ENCODE results near the gene RABGAP1. TPM values are rescaled to one million over a fixed set of nuclear protein-coding genes. Genes with fewer than 3 reads are reported as not detected.

The RABGAP1 gene
- total RNA-seq, 1 donor from 2014 or later, result 55.8 TPM

DNA sequence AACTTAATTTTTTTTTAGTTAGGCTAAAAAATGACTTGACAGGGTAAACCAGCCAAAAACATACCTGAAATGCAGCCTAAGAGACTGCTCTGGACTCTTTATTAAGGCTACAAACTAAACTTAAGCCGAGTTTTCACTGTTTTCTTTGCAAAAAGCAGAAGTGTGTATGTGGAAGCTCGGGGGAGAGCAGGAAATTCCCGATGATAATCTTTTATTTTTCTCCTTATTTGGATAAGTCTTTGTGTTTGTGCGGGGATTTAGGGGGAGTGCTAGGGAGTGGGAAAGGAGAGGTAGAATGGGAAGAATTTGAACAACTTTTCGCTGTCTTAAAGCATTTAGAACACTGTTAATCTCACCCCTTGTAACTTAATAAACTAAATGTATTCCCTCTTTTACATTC, 61.9 kb downstream of the RABGAP1 start:
- Histone ChIP-seq H3K27me3 (ENCODE audit: control insufficient read depth in 3 of 3, insufficient read depth in 3 of 3, low read length in 3 of 3) (no peaks in the 10 kb centered on the region), H3K36me3 (ENCODE audit: control insufficient read depth in 3 of 3, insufficient read depth in 3 of 3, low read length in 3 of 3) (peaks cover 0 to 10% (median 3%) of the 10 kb centered on the region in 3 donors), H3K4me1 (ENCODE audit: control insufficient read depth in 3 of 3, insufficient read depth in 3 of 3, low read length in 3 of 3) (no peaks in the 10 kb centered on the region), H3K9me3 (ENCODE audit: control insufficient read depth in 3 of 3, low read length in 3 of 3) (no peaks in the 10 kb centered on the region), H3K27ac (ENCODE audit: low read depth, low read length) (no peak overlapping the region), H3K9ac (ENCODE audit: low read depth in 1 of 3, low read length in 3 of 3) (peak overlapping the region in 1 of 3 donors; percentile 59), H3K4me3 (ENCODE audit: low read length in 3 of 3) (no peak overlapping the region)

DNA sequence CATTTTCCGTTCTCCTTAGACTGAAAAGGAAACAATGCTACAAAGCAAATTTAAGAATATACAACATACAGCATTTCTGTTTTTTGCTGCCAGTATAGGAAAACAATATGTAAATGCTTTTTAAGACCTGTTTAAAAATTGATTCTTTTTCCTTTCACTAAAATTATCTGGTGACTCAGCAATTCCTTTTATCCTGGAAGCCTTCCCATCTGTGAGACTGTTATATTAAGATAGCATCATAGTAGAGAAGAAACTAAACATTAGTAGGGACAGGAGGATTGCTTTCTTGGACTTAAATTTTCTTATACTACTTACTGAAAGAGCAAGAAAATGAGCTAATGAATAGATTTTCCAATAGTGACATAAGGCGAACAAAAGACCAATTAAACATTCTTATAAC, 62.6 kb downstream of the RABGAP1 start:
- Histone ChIP-seq H3K27me3 (ENCODE audit: control insufficient read depth in 3 of 3, insufficient read depth in 3 of 3, low read length in 3 of 3) (no peaks in the 10 kb centered on the region), H3K9me3 (ENCODE audit: control insufficient read depth in 3 of 3, low read length in 3 of 3) (no peaks in the 10 kb centered on the region), H3K9ac (ENCODE audit: low read depth in 1 of 3, low read length in 3 of 3) (no peak overlapping the region), H3K36me3 (ENCODE audit: control insufficient read depth in 3 of 3, insufficient read depth in 3 of 3, low read length in 3 of 3) (peaks cover 0 to 10% (median 3%) of the 10 kb centered on the region in 3 donors), H3K27ac (ENCODE audit: low read depth, low read length) (no peak overlapping the region), H3K4me1 (ENCODE audit: control insufficient read depth in 3 of 3, insufficient read depth in 3 of 3, low read length in 3 of 3) (no peaks in the 10 kb centered on the region), H3K4me3 (ENCODE audit: low read length in 3 of 3) (no peak overlapping the region)

DNA sequence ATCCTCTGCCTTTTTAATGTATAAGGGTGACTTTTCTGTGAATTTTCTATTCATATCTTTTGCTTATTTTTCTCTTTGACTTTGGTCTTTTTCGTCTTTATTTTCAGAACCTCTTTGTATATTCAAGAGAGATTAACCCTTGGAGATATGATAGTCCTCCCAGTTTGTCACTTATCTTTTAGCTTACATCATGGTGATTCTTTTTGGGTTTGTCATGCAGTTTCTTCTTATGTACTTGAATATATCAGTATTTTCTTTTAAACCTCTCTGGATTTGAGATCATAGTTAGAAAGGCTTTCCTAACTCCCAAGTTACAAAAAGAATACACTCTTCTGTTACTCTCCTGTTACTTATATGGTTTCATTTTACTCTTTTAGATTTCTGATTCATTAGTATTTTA, 65.1 kb downstream of the RABGAP1 start:
- Histone ChIP-seq H3K27me3 (ENCODE audit: control insufficient read depth in 3 of 3, insufficient read depth in 3 of 3, low read length in 3 of 3) (no peaks in the 10 kb centered on the region), H3K9ac (ENCODE audit: low read depth in 1 of 3, low read length in 3 of 3) (no peak overlapping the region), H3K9me3 (ENCODE audit: control insufficient read depth in 3 of 3, low read length in 3 of 3) (no peaks in the 10 kb centered on the region), H3K4me3 (ENCODE audit: low read length in 3 of 3) (no peak overlapping the region), H3K36me3 (ENCODE audit: control insufficient read depth in 3 of 3, insufficient read depth in 3 of 3, low read length in 3 of 3) (peaks cover 0 to 5% (median 2%) of the 10 kb centered on the region in 3 donors), H3K27ac (ENCODE audit: low read depth, low read length) (no peak overlapping the region), H3K4me1 (ENCODE audit: control insufficient read depth in 3 of 3, insufficient read depth in 3 of 3, low read length in 3 of 3) (no peaks in the 10 kb centered on the region)

DNA sequence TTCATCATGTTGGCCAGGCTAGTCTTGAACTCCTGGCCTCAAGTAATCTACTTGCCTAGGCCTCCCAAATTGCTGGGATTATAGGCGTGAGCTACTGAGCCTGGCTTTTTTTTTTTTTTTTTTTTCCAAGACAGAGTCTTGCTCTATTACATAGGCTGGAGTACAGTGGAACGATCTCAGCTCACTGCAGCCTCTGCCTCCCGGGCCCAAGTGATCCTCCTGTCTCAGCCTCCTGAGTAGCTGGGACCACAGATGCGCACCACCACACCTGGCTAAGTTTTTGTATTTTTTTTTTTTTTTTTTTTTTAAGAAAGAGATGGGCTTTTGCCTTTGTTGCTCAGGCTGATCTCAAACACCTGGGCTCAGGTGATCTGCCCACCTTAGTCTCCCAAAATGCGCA, 66.4 kb downstream of the RABGAP1 start:
- no peak overlapping the region for H3K9ac ChIP-seq (ENCODE audit: low read depth in 1 of 3, low read length in 3 of 3)
- H3K27ac ChIP-seq (ENCODE audit: low read depth, low read length), result no peak overlapping the region
- no peak overlapping the region for H3K4me3 ChIP-seq (ENCODE audit: low read length in 3 of 3)
- H3K36me3 ChIP-seq (ENCODE audit: control insufficient read depth in 3 of 3, insufficient read depth in 3 of 3, low read length in 3 of 3), result peaks cover 0 to 2% (median 0%) of the 10 kb centered on the region in 3 donors
- no peaks in the 10 kb centered on the region for H3K4me1 ChIP-seq (ENCODE audit: control insufficient read depth in 3 of 3, insufficient read depth in 3 of 3, low read length in 3 of 3)
- no peaks in the 10 kb centered on the region for H3K9me3 ChIP-seq (ENCODE audit: control insufficient read depth in 3 of 3, low read length in 3 of 3)
- no peaks in the 10 kb centered on the region for H3K27me3 ChIP-seq (ENCODE audit: control insufficient read depth in 3 of 3, insufficient read depth in 3 of 3, low read length in 3 of 3)

DNA sequence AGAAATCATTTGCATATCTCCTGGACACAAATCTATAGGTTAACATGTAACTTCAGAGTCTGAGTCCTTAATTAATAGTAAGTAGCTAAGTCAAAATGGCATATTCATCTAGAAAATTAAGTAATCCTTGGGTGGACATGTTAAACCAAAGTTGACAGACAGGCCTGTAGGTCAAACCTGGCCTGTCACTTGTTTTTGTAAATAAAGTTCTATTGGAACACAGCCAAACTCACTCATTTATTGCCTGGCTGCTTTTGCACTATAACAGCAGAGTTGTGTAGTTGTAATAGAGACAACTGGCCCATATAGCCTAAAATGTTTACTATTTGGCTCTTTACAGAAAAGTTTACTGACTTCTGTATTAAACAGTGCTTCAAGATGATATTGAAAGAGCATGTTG, 68.1 kb downstream of the RABGAP1 start:
- Histone ChIP-seq H3K27me3 (ENCODE audit: control insufficient read depth in 3 of 3, insufficient read depth in 3 of 3, low read length in 3 of 3) (no peaks in the 10 kb centered on the region), H3K36me3 (ENCODE audit: control insufficient read depth in 3 of 3, insufficient read depth in 3 of 3, low read length in 3 of 3) (peaks cover 0 to 7% (median 5%) of the 10 kb centered on the region in 3 donors), H3K4me3 (ENCODE audit: low read length in 3 of 3) (no peak overlapping the region), H3K9ac (ENCODE audit: low read depth in 1 of 3, low read length in 3 of 3) (no peak overlapping the region), H3K4me1 (ENCODE audit: control insufficient read depth in 3 of 3, insufficient read depth in 3 of 3, low read length in 3 of 3) (no peaks in the 10 kb centered on the region), H3K9me3 (ENCODE audit: control insufficient read depth in 3 of 3, low read length in 3 of 3) (no peaks in the 10 kb centered on the region), H3K27ac (ENCODE audit: low read depth, low read length) (no peak overlapping the region)

DNA sequence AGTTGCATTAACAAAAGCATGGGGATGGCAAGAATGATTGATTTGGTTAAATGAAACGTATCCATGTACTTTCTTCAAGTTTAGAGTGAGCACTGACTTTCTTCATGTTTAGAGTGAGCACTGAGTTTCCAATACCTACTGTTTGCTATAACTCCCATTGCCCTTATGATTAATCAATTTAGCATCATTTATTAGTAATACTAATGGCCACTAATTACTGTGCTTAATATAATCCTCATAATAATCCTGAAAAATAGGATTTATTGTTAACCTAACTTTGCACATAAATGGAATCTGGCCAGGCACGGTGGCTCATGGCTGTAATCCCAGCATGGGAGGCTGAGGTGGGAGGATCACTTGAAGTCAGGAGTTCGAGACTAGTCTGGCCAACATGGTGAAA, 70.6 kb downstream of the RABGAP1 start:
- Histone ChIP-seq H3K4me1 (ENCODE audit: control insufficient read depth in 3 of 3, insufficient read depth in 3 of 3, low read length in 3 of 3) (no peaks in the 10 kb centered on the region), H3K9me3 (ENCODE audit: control insufficient read depth in 3 of 3, low read length in 3 of 3) (no peaks in the 10 kb centered on the region), H3K27ac (ENCODE audit: low read depth, low read length) (no peak overlapping the region), H3K4me3 (ENCODE audit: low read length in 3 of 3) (no peak overlapping the region), H3K27me3 (ENCODE audit: control insufficient read depth in 3 of 3, insufficient read depth in 3 of 3, low read length in 3 of 3) (no peaks in the 10 kb centered on the region), H3K9ac (ENCODE audit: low read depth in 1 of 3, low read length in 3 of 3) (no peak overlapping the region), H3K36me3 (ENCODE audit: control insufficient read depth in 3 of 3, insufficient read depth in 3 of 3, low read length in 3 of 3) (peaks cover 9 to 16% (median 15%) of the 10 kb centered on the region in 3 donors)

DNA sequence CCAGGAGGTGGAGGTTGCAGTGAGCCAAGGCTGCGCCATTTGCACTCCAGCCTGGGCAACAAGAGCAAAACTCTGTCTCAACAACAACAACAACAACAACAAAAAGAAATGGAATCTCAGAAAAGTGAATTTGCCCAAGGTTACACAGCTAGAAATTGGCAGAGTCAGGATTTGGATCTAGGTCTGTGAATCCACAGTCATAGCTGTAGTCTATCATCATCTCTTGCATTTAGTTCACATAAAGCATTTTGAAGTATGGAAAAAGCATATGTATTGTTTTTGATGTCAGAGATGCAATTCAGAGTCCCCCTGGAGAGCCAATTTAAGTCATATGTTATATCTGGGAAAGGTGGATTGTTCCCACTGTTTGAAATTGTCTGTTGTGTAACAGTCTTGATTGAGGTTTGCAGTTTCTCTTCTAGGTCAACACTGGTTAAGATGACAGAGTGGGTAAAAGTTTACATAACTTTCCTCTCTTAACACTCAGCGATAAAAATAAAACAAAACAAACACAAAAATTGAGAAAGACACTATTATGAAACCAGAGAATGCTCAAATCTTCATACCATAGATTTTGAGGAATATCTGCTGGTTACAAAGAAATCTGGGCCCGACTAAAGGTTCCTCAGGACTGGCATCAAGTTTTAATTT, 71.2 kb downstream of the RABGAP1 start:
- no peaks in the 10 kb centered on the region for H3K27me3 ChIP-seq (ENCODE audit: control insufficient read depth in 3 of 3, insufficient read depth in 3 of 3, low read length in 3 of 3)
- H3K36me3 ChIP-seq (ENCODE audit: control insufficient read depth in 3 of 3, insufficient read depth in 3 of 3, low read length in 3 of 3), result peaks cover 9 to 19% (median 15%) of the 10 kb centered on the region in 3 donors
- H3K4me1 ChIP-seq (ENCODE audit: control insufficient read depth in 3 of 3, insufficient read depth in 3 of 3, low read length in 3 of 3), result no peaks in the 10 kb centered on the region
- H3K9me3 ChIP-seq (ENCODE audit: control insufficient read depth in 3 of 3, low read length in 3 of 3), result no peaks in the 10 kb centered on the region
- no peak overlapping the region for H3K4me3 ChIP-seq (ENCODE audit: low read length in 3 of 3)
- H3K27ac ChIP-seq (ENCODE audit: low read depth, low read length), result no peak overlapping the region
- no peak overlapping the region for H3K9ac ChIP-seq (ENCODE audit: low read depth in 1 of 3, low read length in 3 of 3)

DNA sequence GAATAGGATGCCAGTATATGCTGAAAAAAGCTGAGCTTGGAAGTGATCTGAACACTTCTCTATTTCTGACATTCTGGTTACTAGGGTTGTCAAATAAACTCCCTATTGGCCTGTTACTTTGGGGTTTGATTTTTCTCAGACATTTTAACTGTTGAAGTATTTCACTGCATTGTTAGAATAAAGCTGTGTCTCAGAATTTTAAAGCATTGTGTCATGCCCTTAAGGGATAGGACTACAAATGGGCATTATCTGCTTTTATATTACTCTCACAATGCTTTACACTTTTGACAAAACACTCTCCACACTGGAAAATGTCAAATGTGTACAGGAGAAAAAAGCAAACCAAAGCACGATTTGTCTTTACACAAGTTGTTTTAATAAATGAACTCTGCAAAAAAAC, 75.8 kb downstream of the RABGAP1 start:
- Histone ChIP-seq H3K9ac (ENCODE audit: low read depth in 1 of 3, low read length in 3 of 3) (no peak overlapping the region), H3K27ac (ENCODE audit: low read depth, low read length) (no peak overlapping the region), H3K27me3 (ENCODE audit: control insufficient read depth in 3 of 3, insufficient read depth in 3 of 3, low read length in 3 of 3) (no peaks in the 10 kb centered on the region), H3K36me3 (ENCODE audit: control insufficient read depth in 3 of 3, insufficient read depth in 3 of 3, low read length in 3 of 3) (peaks cover 13 to 25% (median 19%) of the 10 kb centered on the region in 3 donors), H3K9me3 (ENCODE audit: control insufficient read depth in 3 of 3, low read length in 3 of 3) (no peaks in the 10 kb centered on the region), H3K4me1 (ENCODE audit: control insufficient read depth in 3 of 3, insufficient read depth in 3 of 3, low read length in 3 of 3) (no peaks in the 10 kb centered on the region), H3K4me3 (ENCODE audit: low read length in 3 of 3) (no peak overlapping the region)

DNA sequence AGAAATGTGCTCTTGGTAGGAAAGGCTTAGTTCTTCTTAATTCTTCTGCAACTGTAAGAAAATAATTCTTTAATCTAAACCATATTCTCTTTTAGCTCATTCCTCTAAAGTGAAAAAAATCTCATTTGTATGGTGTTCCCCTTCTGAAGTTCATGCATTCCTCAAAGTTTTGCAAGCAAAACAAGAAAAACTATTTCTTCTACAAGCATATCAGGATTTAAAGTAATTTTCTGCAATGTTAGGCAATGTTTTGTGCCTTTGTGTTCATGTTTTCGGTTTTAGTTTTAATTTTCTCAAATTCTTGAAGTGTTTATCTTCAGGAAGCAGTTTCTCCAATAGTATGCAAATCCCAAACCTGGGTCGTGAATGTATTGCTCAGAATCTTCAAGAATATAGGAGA, 80.0 kb downstream of the RABGAP1 start:
- peaks cover 9 to 25% (median 9%) of the 10 kb centered on the region in 3 donors for H3K36me3 ChIP-seq (ENCODE audit: control insufficient read depth in 3 of 3, insufficient read depth in 3 of 3, low read length in 3 of 3)
- H3K4me3 ChIP-seq (ENCODE audit: low read length in 3 of 3), result no peak overlapping the region
- no peak overlapping the region for H3K9ac ChIP-seq (ENCODE audit: low read depth in 1 of 3, low read length in 3 of 3)
- no peaks in the 10 kb centered on the region for H3K9me3 ChIP-seq (ENCODE audit: control insufficient read depth in 3 of 3, low read length in 3 of 3)
- no peaks in the 10 kb centered on the region for H3K4me1 ChIP-seq (ENCODE audit: control insufficient read depth in 3 of 3, insufficient read depth in 3 of 3, low read length in 3 of 3)
- no peaks in the 10 kb centered on the region for H3K27me3 ChIP-seq (ENCODE audit: control insufficient read depth in 3 of 3, insufficient read depth in 3 of 3, low read length in 3 of 3)
- no peak overlapping the region for H3K27ac ChIP-seq (ENCODE audit: low read depth, low read length)

DNA sequence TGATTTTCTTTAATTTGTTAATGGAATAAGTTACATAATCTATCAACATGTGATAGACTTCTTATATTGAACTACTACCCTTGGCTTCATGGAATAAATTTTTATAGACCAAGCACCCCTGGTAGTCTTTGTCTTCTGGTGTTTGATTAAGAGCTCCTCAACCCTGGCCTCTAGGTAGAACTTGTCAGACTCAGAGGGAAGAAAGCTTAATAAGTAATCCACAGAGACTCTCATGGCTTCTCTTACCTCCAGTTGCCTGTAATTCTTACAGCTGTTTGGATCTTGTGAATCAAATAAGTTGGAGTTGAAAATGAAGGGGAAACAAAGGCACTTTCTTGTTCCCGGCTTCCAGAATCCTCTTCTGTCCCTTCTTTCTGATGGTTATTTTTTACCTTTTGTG, 85.6 kb downstream of the RABGAP1 start:
- Histone ChIP-seq H3K36me3 (ENCODE audit: control insufficient read depth in 3 of 3, insufficient read depth in 3 of 3, low read length in 3 of 3) (peaks cover 2 to 13% (median 6%) of the 10 kb centered on the region in 3 donors), H3K27me3 (ENCODE audit: control insufficient read depth in 3 of 3, insufficient read depth in 3 of 3, low read length in 3 of 3) (no peaks in the 10 kb centered on the region)

More for the DNA sequence above, 85.6 kb downstream of the RABGAP1 start:
- no peak overlapping the region for H3K9ac ChIP-seq (ENCODE audit: low read depth in 1 of 3, low read length in 3 of 3)
- no peaks in the 10 kb centered on the region for H3K4me1 ChIP-seq (ENCODE audit: control insufficient read depth in 3 of 3, insufficient read depth in 3 of 3, low read length in 3 of 3)
- no peak overlapping the region for H3K4me3 ChIP-seq (ENCODE audit: low read length in 3 of 3)
- H3K9me3 ChIP-seq (ENCODE audit: control insufficient read depth in 3 of 3, low read length in 3 of 3), result no peaks in the 10 kb centered on the region
- no peak overlapping the region for H3K27ac ChIP-seq (ENCODE audit: low read depth, low read length)
